Small intestine (tissue), 16 donors: ENCODE measurements around the gene STPG2. TPM values are rescaled to one million over a fixed set of nuclear protein-coding genes. Genes with fewer than 3 reads are reported as not detected.

Experiments
- DNase-seq, 2 donors: peaks; one replicate each; pipeline versions ENCODE4 v3.0.0 to v3.0.0-alpha.2; 2013
- FAIRE-seq: peaks from 2 replicates; lab custom pipeline; 2012; peaks lifted over from hg19 to GRCh38; lab: Jason Lieb, UNC
- H3K27ac ChIP-seq, 3 donors: one replicate each; pipeline ENCODE4 v1.5.1; 2013; ENCODE audit warnings: low read length in 2 of 3, mild to moderate bottlenecking in 2 of 3, control low read depth in 1 of 3, inconsistent platforms in 1 of 3, low read depth in 1 of 3, moderate library complexity in 1 of 3
- H3K27me3 ChIP-seq, 3 donors: one replicate each; pipeline ENCODE4 v1.6.1; 2013; ENCODE audit warnings: low read length in 3 of 3, inconsistent platforms in 1 of 3; ENCODE audit not compliant: control insufficient read depth in 3 of 3, insufficient read depth in 3 of 3
- H3K36me3 ChIP-seq, 3 donors: one replicate each; pipeline ENCODE4 v1.6.1; 2013; ENCODE audit warnings: low read length in 3 of 3, inconsistent platforms in 1 of 3, low read depth in 1 of 3, mild to moderate bottlenecking in 1 of 3, moderate library complexity in 1 of 3; ENCODE audit not compliant: control insufficient read depth in 3 of 3, insufficient read depth in 2 of 3
- H3K4me1 ChIP-seq, 3 donors: one replicate each; pipeline ENCODE4 v1.6.1; 2013; ENCODE audit warnings: low read length in 2 of 3, inconsistent platforms in 1 of 3, low read depth in 1 of 3, mild to moderate bottlenecking in 1 of 3, moderate library complexity in 1 of 3; ENCODE audit not compliant: control insufficient read depth in 3 of 3, insufficient read depth in 2 of 3
- H3K4me3 ChIP-seq, 3 donors: one replicate each; pipeline ENCODE4 v1.5.1; 2013; ENCODE audit warnings: low read length in 3 of 3, control low read depth in 1 of 3, inconsistent platforms in 1 of 3, low read depth in 1 of 3, mild to moderate bottlenecking in 1 of 3, moderate library complexity in 1 of 3
- H3K9me3 ChIP-seq, 2 donors: one replicate each; pipeline ENCODE4 v1.6.1; 2013; ENCODE audit warnings: low read depth in 1 of 2, low read length in 1 of 2; ENCODE audit not compliant: control insufficient read depth in 2 of 2, insufficient read depth in 1 of 2
- WGBS, 3 donors: extraction: QIAGEN DNeasy Blood & Tissue Kit; methylation state at CpG; one replicate each; pipeline ENCODE4 v1.1.7; 2013; 5-methylcytosine and 5-hydroxymethylcytosine counted together
- long read RNA-seq, 10 donors: transcript quantifications; one replicate each; lab custom pipeline, GENCODE V29; 2026
- polyA plus RNA-seq, 4 donors: library from polyadenylated mRNA; stranded (reverse) in 3 of 4; unstranded in 1 of 4; fragments of 200-250 nt in 3 of 4; fragments of 120-200 nt in 1 of 4; gene quantifications; one replicate each; pipeline versions ENCODE4 v1.2.1 to v1.2.3, GENCODE V29; 2013
- donor health status: healthy with polysubstance abuse.
- donor health status: control.
- donor health status: control.
- donor health status: Bipolar disorder and iron deficiency.
- donor health status: healthy.

STPG2 gene
- polyA plus RNA-seq: under 1 TPM in 2 of 4 donors, not detected in 2; 0.01 to 0.40 TPM
- long read RNA-seq, donor 1: 0 reads
- long read RNA-seq, donor 2: 0 reads
- long read RNA-seq, donor 3: 0 reads
- long read RNA-seq, donor 4: 0 reads
- long read RNA-seq, donor 5: 0 reads
- long read RNA-seq, donor 6: 0 reads
- long read RNA-seq, donor 7: 0 reads
- long read RNA-seq, donor 8: 0 reads
- long read RNA-seq, donor 9: 0 reads
- long read RNA-seq, donor 10: 0 reads

GRCh38 chr4:98143001-98143899 lies at the start of gene STPG2:
Gene STPG2, minus strand, starts transcription at chr4:98143476.
- H3K36me3 ChIP-seq: no peaks in the 10 kb centered on the region
- H3K4me1 ChIP-seq: peaks cover 0 to 4% (median 0%) of the 10 kb centered on the region in 3 donors
- H3K27ac ChIP-seq: peak within 1 kb of the TSS; percentile 86 to 98 (median 92)
- DNase-seq: peak; percentile 95 to 96
- peak within 1 kb of the TSS; percentile 49 to 74 (median 65) for H3K4me3 ChIP-seq
- FAIRE-seq: no peak
- H3K9me3 ChIP-seq: no peaks in the 10 kb centered on the region
- WGBS, 3 donors: 4 to 5% (median 5%) methylated on average over 44 of the region's 44 CpGs
- H3K27me3 ChIP-seq: no peaks in the 10 kb centered on the region

- no peaks in the 10 kb centered on the region for H3K27me3 ChIP-seq
- H3K36me3 ChIP-seq: no peaks in the 10 kb centered on the region
- H3K4me1 ChIP-seq: no peaks in the 10 kb centered on the region
- H3K9me3 ChIP-seq: no peaks in the 10 kb centered on the region
- H3K4me3 ChIP-seq: no peak overlapping the region
- H3K27ac ChIP-seq: no peak overlapping the region
- FAIRE-seq (no peak), DNase-seq (no peak)
These were observed 42.0 kb upstream of the STPG2 start for GRCh38 chr4:98185279-98185678.

GRCh38 chr4:98181809-98182208 lies 38.5 kb upstream of the STPG2 start:
- Histone ChIP-seq H3K27ac (no peak overlapping the region), H3K4me3 (no peak overlapping the region), H3K27me3 (no peaks in the 10 kb centered on the region), H3K36me3 (no peaks in the 10 kb centered on the region), H3K4me1 (no peaks in the 10 kb centered on the region), H3K9me3 (no peaks in the 10 kb centered on the region)
- FAIRE-seq: no peak
- DNase-seq: peak in 1 of 2 donors; percentile 48
- 21 to 48% (median 39%) methylated on average over 3 of the region's 3 CpGs for WGBS, 3 donors

GRCh38 chr4:98179951-98180350 lies 36.7 kb upstream of the STPG2 start:
- Histone ChIP-seq H3K4me1 (no peaks in the 10 kb centered on the region), H3K4me3 (no peak overlapping the region), H3K27ac (no peak overlapping the region), H3K9me3 (no peaks in the 10 kb centered on the region), H3K27me3 (no peaks in the 10 kb centered on the region), H3K36me3 (no peaks in the 10 kb centered on the region)
- no peak for DNase-seq
- FAIRE-seq: no peak

GRCh38 chr4:98176531-98176930 lies 33.3 kb upstream of the STPG2 start:
- H3K4me1 ChIP-seq: no peaks in the 10 kb centered on the region
- no peaks in the 10 kb centered on the region for H3K27me3 ChIP-seq
- H3K4me3 ChIP-seq: no peak overlapping the region
- no peaks in the 10 kb centered on the region for H3K9me3 ChIP-seq
- no peaks in the 10 kb centered on the region for H3K36me3 ChIP-seq
- H3K27ac ChIP-seq: no peak overlapping the region
- 76 to 82% (median 76%) methylated on average over 2 of the region's 2 CpGs for WGBS, 3 donors
- no peak for DNase-seq
- no peak for FAIRE-seq

DNA sequence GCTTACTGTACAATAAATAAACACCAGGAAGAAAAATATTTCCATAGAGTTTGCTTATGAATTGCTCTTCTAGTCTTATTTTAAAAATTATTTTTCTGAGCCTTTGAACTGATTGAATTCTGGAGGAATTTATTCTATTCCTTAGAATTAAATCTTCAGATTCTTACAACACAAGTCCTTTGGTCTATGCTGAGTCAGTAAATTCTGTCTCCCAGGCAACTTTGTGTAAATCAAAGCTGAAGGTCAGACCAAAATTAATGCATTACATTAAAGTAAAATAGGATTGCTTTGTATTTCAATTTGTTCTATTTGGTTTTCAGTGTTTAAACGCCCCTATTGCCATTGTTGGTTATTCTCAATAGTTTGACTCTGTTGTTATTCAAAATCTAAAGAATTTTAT lies 26.8 kb upstream of the STPG2 start:
- no peaks in the 10 kb centered on the region for H3K36me3 ChIP-seq
- no peak for FAIRE-seq
- no peaks in the 10 kb centered on the region for H3K9me3 ChIP-seq
- H3K27me3 ChIP-seq: no peaks in the 10 kb centered on the region
- no peak overlapping the region for H3K27ac ChIP-seq
- H3K4me1 ChIP-seq: no peaks in the 10 kb centered on the region
- H3K4me3 ChIP-seq: no peak overlapping the region
- no peak for DNase-seq
- WGBS, 3 donors: 55 to 77% (median 61%) methylated on average over 1 of the region's 1 CpG

GRCh38 chr4:98166731-98167041 lies 23.4 kb upstream of the STPG2 start:
- Histone ChIP-seq H3K27ac (no peak overlapping the region), H3K36me3 (no peaks in the 10 kb centered on the region), H3K9me3 (no peaks in the 10 kb centered on the region), H3K27me3 (no peaks in the 10 kb centered on the region), H3K4me3 (no peak overlapping the region), H3K4me1 (no peaks in the 10 kb centered on the region)
- 89 to 93% (median 89%) methylated on average over 2 of the region's 2 CpGs for WGBS, 3 donors
- FAIRE-seq (no peak), DNase-seq (no peak)

DNA sequence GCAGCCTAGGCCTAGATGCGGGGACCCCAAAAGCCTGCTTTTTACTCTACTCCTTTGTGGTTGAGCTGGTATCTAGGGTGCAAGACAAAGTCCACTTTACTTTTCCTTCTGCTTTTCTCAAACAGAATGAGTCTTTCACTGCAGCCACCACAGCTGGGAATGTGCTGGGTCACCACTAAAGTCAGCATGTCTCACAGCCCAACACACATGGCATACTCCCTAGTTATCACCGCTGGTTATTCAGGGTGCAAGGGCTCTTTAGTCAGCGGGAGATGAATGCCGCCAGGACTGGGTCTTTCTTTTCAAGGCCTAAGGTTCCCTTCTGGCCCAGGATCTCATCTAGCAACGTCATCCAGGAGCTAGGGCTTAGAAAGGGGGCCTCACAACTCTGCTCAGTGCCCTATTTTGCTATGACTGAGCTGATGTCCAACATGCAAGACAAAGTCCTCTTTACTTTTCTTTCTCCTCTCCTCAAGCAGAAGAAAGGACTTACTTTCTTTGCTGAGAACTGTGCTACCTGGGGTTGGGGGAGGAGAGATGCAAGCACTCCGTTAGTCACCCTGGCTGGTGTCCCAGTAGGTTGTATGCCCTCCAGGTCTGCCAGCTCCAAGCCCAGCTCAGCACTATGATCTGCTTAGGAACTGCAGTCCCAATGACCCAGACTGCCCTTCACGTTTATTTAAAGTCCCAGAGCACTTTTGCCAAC lies 22.9 kb upstream of the STPG2 start:
- 76 to 84% (median 81%) methylated on average over 7 of the region's 7 CpGs for WGBS, 3 donors

More for the DNA sequence above, 22.9 kb upstream of the STPG2 start:
- Histone ChIP-seq H3K36me3 (no peaks in the 10 kb centered on the region), H3K9me3 (no peaks in the 10 kb centered on the region), H3K4me1 (no peaks in the 10 kb centered on the region), H3K4me3 (no peak overlapping the region), H3K27ac (no peak overlapping the region), H3K27me3 (no peaks in the 10 kb centered on the region)
- no peak for DNase-seq
- FAIRE-seq: no peak
